HUES64 (cell line): ENCODE measurements around the gene DRAXIN.
A peak's percentile ranks its signal among the peaks of the same experiment; 100 is the strongest.

Experiments
- H3K27ac ChIP-seq: 2 replicates; pipeline ENCODE4 v1.7.0; 2013; ENCODE audit warnings: low read depth, low read length, inconsistent platforms
- H3K27me3 ChIP-seq: 2 replicates; pipeline ENCODE4 v1.6.1; 2013; ENCODE audit warnings: mild to moderate bottlenecking, low read length; ENCODE audit not compliant: insufficient read depth
- H3K36me3 ChIP-seq: 2 replicates; pipeline ENCODE4 v1.6.1; 2013; ENCODE audit warnings: mild to moderate bottlenecking, low read length; ENCODE audit not compliant: insufficient read depth
- H3K4me1 ChIP-seq: 2 replicates; pipeline ENCODE4 v1.6.1; 2013; ENCODE audit warnings: mild to moderate bottlenecking, low read length, moderate library complexity; ENCODE audit not compliant: insufficient read depth
- H3K4me3 ChIP-seq: 2 replicates; pipeline ENCODE4 v1.5.1; 2013; ENCODE audit warnings: mild to moderate bottlenecking, low read length, moderate library complexity
- H3K9ac ChIP-seq: 2 replicates; pipeline ENCODE4 v1.6.1; 2013; ENCODE audit warnings: mild to moderate bottlenecking, low read depth, low read length
- H3K9me3 ChIP-seq: 2 replicates; pipeline ENCODE4 v1.6.1; 2013; ENCODE audit warnings: low read depth, low read length; ENCODE audit not compliant: insufficient read depth
- WGBS: fragments of 150-250, 120-280 bp; methylation state at CpG from one replicate; pipeline ENCODE4 v1.1.7; 2013; ENCODE audit warnings: missing lambda C conversion rate; 5-methylcytosine and 5-hydroxymethylcytosine counted together

The DRAXIN gene

DNA sequence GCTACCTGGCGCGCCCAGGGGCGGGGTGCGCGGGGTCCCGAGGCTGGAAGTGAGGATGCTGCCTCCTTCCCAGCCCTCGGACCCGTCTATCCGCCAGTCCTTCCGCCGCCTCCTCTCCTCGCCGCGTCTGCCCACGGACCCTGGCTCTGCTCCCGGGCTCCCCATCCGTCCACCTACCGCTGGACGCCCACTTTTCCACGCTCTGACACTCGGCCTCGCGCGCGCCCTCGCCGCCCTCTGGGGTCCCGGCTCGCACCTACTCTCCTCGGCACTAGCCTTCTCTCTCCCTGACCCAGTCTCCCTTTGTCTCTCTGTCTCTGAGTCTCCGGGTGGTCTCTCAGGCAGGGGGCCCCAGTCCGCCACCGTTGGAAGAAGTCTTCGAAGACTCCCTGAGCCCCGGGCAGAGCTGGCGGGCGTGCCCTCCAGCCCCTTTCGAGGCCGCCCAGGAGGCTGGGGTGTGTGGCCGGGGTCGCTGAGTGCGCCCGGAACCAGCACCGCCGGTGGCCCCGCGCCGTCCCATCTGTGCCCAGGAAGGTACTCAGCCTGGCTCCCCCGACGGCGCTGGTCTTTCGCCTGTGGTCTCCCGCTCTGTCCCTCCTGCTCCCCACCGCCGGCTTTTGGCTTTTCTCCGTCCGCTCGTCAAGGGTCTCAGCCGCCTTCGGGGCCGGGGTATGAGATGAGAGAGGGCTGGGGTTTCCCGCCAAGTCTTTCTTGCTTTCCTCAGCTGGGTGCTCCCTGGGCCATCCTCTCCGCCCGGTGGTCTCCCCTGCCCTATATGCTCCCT is 610 bp downstream of the DRAXIN start:
- Histone ChIP-seq H3K9me3 (no peaks in the 10 kb centered on the region), H3K9ac (peak overlapping the region; percentile 84), H3K4me1 (peaks cover 40% of the 10 kb centered on the region), H3K4me3 (peak overlapping the region; percentile 85), H3K27ac (peak overlapping the region; percentile 93), H3K36me3 (no peaks in the 10 kb centered on the region), H3K27me3 (peaks cover 8% of the 10 kb centered on the region)
- WGBS: 2% methylated on average over 64 of the region's 64 CpGs

DNA sequence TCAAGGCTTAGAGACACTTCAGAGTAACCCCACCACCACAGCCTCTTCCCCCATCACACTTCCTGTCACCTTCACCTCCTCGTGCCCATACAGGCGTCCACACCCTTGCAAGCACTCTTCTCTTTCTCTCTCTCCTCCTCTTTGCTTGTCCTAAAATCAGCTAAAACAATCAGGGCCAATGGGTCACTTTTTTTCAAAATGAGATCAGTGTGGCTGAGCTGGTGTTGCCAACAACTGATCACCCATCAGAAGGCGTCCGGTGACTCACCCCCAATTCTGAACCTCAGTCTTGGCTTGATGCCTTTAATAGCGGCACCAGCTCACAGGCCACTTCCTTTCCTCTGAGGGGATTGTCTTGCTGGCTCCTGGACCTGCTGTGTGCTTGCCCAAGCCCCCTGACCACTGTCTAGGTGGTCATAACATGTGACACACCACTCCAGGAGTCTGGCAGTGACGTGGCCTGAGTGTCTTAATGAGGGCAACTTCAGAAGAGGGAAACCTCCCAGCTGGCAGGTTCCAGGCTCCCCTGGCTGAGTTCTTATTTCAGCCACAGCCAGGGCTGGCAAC is 1.6 kb downstream of the DRAXIN start:
- peaks cover 8% of the 10 kb centered on the region for H3K27me3 ChIP-seq
- H3K4me1 ChIP-seq: peaks cover 35% of the 10 kb centered on the region
- no peaks in the 10 kb centered on the region for H3K36me3 ChIP-seq
- WGBS: 44% methylated on average over 6 of the region's 6 CpGs
- no peaks in the 10 kb centered on the region for H3K9me3 ChIP-seq
- peak overlapping the region; percentile 85 for H3K4me3 ChIP-seq
- H3K9ac ChIP-seq: no peak overlapping the region
- H3K27ac ChIP-seq: no peak overlapping the region

DNA sequence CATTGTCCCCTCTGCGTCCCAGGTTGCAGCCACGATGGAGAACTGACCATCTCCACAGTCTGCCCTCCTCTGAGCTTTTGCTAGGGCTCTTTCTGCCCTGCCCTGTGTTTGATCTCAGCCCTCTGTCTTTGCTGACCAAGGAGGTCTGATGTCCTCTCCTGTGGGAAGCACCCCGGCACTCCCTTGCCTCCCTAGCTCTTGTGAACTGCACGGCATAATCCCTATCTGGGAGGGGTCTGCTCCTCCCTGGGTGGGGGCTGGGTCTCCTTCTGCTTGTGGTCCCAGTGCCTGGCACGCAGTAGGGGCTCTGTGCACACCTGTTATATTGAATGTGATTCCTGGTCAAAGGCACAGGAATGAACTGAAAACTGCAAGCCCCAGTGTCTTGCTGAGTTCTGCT is 2.4 kb downstream of the DRAXIN start:
- no peaks in the 10 kb centered on the region for H3K9me3 ChIP-seq
- peaks cover 30% of the 10 kb centered on the region for H3K4me1 ChIP-seq
- H3K27ac ChIP-seq: no peak overlapping the region
- peaks cover 8% of the 10 kb centered on the region for H3K27me3 ChIP-seq
- peak overlapping the region; percentile 18; the same call in 1 of the 2 replicates for H3K9ac ChIP-seq
- H3K4me3 ChIP-seq: no peak overlapping the region
- WGBS: 66% methylated on average over 5 of the region's 5 CpGs
- no peaks in the 10 kb centered on the region for H3K36me3 ChIP-seq

DNA sequence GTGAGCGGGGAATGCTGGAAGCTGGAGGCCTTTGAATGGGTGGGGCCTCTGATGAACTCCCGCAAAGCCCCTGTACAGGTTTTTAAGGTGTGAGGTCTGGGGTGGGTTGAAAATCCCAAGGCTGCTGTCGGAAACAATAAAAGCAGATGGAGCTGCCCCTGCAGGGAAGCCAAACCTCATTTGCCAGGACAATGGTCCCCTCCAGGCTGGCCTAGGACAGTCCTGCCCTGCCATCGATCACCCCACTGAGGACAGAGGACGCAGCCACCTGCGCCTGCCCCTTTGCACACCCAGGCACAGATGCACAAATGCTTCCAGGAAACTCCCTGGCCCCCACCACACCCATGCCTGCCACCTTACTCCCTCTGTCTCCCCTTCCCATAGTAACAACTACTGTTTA is 4.4 kb downstream of the DRAXIN start:
- H3K36me3 ChIP-seq: no peaks in the 10 kb centered on the region
- H3K4me3 ChIP-seq: no peak overlapping the region
- peaks cover 26% of the 10 kb centered on the region for H3K4me1 ChIP-seq
- no peaks in the 10 kb centered on the region for H3K9me3 ChIP-seq
- 79% methylated on average over 6 of the region's 6 CpGs for WGBS
- no peak overlapping the region for H3K27ac ChIP-seq
- H3K27me3 ChIP-seq: peaks cover 8% of the 10 kb centered on the region
- H3K9ac ChIP-seq: no peak overlapping the region

DNA sequence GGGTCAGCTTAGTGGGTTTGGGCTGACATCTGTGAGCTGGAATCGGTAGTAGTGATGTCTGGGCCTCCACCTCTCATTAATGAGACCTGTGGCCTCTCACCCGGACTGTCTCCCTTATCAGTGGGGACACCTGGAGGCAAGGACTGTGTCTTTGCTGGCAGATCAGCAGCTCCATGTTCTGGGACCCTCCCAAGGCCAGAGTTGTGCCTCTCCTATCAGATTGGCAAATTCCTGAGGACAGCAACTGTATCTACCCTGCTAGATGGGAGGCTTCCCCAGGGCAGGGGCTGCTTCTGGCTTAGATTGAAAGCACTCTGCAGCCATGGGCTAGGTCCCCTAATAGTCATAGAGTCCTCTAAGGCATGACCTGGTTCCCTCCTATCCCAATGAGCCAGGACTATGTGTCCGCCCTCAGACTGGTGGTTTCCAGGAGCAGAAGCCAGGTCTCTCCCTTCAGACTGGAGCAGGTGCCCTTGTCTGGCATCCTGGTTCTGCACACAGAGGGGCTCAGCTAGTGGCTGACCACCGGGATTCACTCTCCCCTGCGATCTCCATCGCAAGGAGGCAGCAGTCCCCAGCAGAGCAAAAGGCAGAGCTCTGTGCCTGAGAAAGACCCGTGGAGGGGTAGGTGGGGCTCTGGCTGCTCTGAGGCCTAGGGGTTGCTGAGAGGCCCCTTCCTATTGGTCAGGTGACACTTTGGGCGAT is 5.8 kb downstream of the DRAXIN start:
- no peak overlapping the region for H3K4me3 ChIP-seq
- peaks cover 31% of the 10 kb centered on the region for H3K4me1 ChIP-seq
- 0 out of 2 replicates have a peak, but pooled peaks cover 2% of the 10 kb centered on the region for H3K36me3 ChIP-seq
- no peak overlapping the region for H3K9ac ChIP-seq
- 76% methylated on average over 8 of the region's 8 CpGs for WGBS
- H3K27ac ChIP-seq: no peak overlapping the region
- H3K9me3 ChIP-seq: no peaks in the 10 kb centered on the region
- peaks cover 4% of the 10 kb centered on the region for H3K27me3 ChIP-seq

DNA sequence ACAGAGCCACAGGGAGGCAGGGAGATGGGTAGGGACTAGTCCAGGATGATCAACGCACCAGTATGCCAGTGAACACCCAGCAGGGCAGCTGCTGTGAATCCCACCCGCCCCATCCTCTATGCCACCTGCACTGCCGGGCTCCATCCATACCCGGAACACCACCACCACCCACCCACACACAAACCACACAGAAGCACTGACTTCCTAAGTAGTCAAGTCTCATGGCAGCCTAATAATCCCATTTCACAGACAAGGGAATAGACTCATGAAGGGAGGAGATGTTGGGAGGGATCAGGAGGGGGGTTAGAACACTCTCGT is 6.3 kb downstream of the DRAXIN start:
- Histone ChIP-seq H3K4me3 (no peak overlapping the region), H3K9me3 (no peaks in the 10 kb centered on the region), H3K9ac (no peak overlapping the region), H3K27ac (no peak overlapping the region), H3K27me3 (no peaks in the 10 kb centered on the region), H3K4me1 (peaks cover 31% of the 10 kb centered on the region), H3K36me3 (0 out of 2 replicates have a peak, but pooled peaks cover 3% of the 10 kb centered on the region)
- WGBS: 81% methylated on average over 5 of the region's 5 CpGs

DNA sequence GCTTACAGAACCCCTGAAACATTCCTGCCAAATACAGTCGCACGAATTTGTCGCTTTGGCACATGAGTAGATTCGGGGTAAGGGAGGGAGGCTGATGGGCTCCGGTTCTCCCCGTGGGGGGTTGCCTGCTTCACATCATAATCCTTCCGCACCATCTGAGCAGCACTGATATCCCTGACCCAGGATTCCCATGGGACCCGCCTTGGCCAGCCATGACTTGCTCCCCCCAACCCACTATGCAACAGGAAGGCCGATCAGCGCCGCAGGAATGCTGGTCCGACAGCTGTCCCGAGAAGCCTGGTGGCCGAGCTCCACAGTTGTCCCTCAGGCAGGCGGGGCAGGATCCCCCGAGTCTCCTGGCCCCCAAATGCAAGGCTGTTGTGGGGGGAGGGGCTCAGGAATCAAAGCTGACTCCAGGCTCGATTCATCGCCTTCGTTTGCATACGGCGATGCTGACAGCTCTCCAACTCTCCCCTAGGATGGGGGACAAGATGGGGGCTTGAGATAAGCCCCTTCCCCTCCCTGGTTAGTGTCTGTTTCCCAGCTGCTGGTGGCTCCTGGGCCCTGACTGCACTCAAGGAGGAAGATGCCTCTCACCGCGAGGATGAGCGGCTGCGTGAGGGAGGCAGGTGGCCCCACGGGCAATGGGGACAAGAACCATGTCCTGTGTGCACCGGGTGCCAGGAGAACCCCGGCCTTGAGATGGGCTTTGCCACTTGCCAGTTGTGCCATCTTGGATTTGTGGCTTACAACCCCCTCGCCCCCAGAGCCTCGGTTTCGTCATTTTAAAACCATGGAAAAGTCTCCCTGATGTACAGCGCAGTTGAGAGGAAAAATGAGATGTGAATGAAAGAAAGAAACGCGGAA is 9.3 kb downstream of the DRAXIN start:
- Histone ChIP-seq H3K4me1 (peaks cover 35% of the 10 kb centered on the region), H3K4me3 (no peak overlapping the region), H3K9me3 (no peaks in the 10 kb centered on the region), H3K36me3 (0 out of 2 replicates have a peak, but pooled peaks cover 3% of the 10 kb centered on the region), H3K9ac (no peak overlapping the region), H3K27ac (no peak overlapping the region; the same call in 1 of the 2 replicates), H3K27me3 (no peaks in the 10 kb centered on the region)
- 64% methylated on average over 31 of the region's 34 CpGs for WGBS

DNA sequence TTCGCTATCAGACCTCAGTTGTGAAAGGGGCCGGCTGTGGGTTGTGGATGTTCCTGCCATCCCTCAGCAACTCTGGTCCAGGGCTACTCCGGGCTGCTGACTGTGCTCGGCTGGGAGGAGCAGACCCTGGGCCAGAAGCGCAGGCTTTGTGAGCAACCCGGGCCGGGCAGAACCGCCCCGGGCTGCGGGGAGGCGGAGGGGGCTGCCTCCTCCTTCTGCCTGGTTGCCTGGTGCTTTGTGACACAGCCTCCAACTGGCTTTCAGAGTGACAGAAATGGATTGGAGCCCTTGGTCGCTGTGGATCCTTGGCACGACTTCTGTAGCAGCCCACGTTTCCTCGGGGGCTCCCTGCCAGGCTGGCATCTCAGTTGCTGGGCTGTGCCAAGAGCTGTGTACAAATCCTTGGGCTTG is 10.0 kb downstream of the DRAXIN start:
- WGBS: 74% methylated on average over 15 of the region's 15 CpGs
- H3K9ac ChIP-seq: no peak overlapping the region
- H3K9me3 ChIP-seq: no peaks in the 10 kb centered on the region
- H3K4me3 ChIP-seq: no peak overlapping the region
- no peaks in the 10 kb centered on the region for H3K27me3 ChIP-seq
- H3K27ac ChIP-seq: peak overlapping the region; percentile 47; the same call in 1 of the 2 replicates
- H3K4me1 ChIP-seq: peaks cover 35% of the 10 kb centered on the region
- H3K36me3 ChIP-seq: 0 out of 2 replicates have a peak, but pooled peaks cover 3% of the 10 kb centered on the region

DNA sequence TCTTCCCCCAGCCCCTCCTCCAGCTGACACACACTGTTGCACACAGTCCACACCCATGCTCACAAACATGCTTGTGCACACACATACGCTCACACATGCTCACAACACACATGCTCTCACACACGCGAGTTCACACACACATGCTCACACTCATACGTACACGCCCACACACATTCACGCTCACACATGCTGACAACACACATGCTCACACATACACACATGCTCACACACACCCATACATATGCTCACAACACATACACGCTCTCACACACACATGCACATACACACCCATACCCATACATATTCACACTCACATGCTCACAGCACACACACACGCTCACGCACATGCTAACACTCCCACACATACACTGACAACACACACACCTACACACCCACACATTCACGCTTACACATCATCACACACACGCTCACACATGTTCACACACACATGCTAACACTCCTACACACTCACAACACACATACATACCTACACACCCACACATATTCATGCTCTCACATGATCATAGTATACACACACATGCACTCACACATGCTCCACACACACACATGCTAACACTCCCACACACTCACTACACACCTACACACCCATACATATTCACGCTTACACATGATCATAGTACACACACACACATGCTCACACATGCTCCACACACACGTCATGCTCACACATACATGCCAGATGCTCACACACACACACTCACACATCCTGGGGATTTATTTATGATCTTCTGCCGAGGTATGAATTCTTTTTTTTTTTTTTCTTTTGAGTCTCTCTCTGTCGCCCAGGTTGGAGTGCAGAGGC is 10.7 kb downstream of the DRAXIN start:
- H3K4me3 ChIP-seq: no peak overlapping the region
- H3K36me3 ChIP-seq: 0 out of 2 replicates have a peak, but pooled peaks cover 3% of the 10 kb centered on the region
- 90% methylated on average over 15 of the region's 15 CpGs for WGBS
- no peak overlapping the region for H3K9ac ChIP-seq
- H3K27ac ChIP-seq: no peak overlapping the region; the same call in 1 of the 2 replicates
- H3K4me1 ChIP-seq: peaks cover 37% of the 10 kb centered on the region
- H3K27me3 ChIP-seq: no peaks in the 10 kb centered on the region
- H3K9me3 ChIP-seq: no peaks in the 10 kb centered on the region
